Measurements from ENCODE around the gene HNF1A. TPM values are rescaled to one million over a fixed set of nuclear protein-coding genes. Genes with fewer than 3 reads are reported as not detected.

HNF1A gene
- total and polyA plus RNA-seq, 2 of the 13 experiments (the other 11 are each of a cell fraction or from before 2014, with no cell fraction given), result 13.4 to 34.7 TPM

DNA sequence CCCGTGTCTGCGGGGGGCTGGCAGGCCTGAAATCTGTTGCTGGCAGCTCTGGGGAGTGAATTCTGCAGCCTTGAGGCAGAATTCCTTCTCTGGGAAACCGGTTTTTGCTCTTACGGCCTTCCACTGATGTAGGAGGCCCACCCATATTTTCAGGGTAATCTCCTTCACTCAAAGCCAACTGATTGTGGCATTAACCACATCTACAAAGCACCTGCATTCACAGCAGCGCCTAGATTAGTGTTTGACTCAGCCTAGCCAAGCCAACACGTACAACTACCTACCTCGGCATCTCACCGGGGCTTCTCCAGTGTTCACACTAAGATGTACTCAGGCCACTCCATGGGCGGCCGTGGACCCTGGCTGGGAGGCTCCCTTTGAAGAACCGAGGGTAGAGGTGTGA lies 22.2 kb downstream of the HNF1A start (continued):
- TF ChIP-seq CSRNP1 (CRISPR knock-in tag; IDR thresholded peaks at IDR 0.05), result no peak

DNA sequence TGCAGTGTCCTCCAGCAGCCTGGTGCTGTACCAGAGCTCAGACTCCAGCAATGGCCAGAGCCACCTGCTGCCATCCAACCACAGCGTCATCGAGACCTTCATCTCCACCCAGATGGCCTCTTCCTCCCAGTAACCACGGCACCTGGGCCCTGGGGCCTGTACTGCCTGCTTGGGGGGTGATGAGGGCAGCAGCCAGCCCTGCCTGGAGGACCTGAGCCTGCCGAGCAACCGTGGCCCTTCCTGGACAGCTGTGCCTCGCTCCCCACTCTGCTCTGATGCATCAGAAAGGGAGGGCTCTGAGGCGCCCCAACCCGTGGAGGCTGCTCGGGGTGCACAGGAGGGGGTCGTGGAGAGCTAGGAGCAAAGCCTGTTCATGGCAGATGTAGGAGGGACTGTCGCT lies 22.7 kb downstream of the HNF1A start:
- H3K9ac ChIP-seq (ENCODE audit: insufficient read depth, low read depth, low read length), result no peak overlapping the region
- H3K27me3 ChIP-seq (ENCODE audit: control insufficient read depth in 1 of 2, insufficient read depth in 2 of 2, low read length in 2 of 2), result no peaks in the 10 kb centered on the region
- ChIA-PET CTCF (ENCODE audit: low intra/inter-chr PET ratio, low total read pairs) (no interaction called here), POLR2A (interaction anchor here (0.7 to 6.7 kb wide), 7 partner anchors 8 to 296 kb away, joined by 3 to 114 read pairs (median 12); partner anchors contain the start of genes C12orf43 and HNF1A)
- TF ChIP-seq AGO2 (optimal IDR thresholded peaks at IDR 0.05; ENCODE audit: low read depth, low read length), result peak; percentile 76
- TF ChIP-seq NFKBIZ (CRISPR knock-in tag; IDR thresholded peaks at IDR 0.05), result no peak
- TF ChIP-seq POLR2AphosphoS5 (IDR thresholded peaks at IDR 0.05; ENCODE audit: low read depth, low read length), result peak; percentile 12; the same call in 1 of the 2 replicates
- TF ChIP-seq RBFOX2 (IDR thresholded peaks at IDR 0.05; ENCODE audit: low read depth, low read length), result peak; percentile 67
- TF ChIP-seq, protein P1, sequence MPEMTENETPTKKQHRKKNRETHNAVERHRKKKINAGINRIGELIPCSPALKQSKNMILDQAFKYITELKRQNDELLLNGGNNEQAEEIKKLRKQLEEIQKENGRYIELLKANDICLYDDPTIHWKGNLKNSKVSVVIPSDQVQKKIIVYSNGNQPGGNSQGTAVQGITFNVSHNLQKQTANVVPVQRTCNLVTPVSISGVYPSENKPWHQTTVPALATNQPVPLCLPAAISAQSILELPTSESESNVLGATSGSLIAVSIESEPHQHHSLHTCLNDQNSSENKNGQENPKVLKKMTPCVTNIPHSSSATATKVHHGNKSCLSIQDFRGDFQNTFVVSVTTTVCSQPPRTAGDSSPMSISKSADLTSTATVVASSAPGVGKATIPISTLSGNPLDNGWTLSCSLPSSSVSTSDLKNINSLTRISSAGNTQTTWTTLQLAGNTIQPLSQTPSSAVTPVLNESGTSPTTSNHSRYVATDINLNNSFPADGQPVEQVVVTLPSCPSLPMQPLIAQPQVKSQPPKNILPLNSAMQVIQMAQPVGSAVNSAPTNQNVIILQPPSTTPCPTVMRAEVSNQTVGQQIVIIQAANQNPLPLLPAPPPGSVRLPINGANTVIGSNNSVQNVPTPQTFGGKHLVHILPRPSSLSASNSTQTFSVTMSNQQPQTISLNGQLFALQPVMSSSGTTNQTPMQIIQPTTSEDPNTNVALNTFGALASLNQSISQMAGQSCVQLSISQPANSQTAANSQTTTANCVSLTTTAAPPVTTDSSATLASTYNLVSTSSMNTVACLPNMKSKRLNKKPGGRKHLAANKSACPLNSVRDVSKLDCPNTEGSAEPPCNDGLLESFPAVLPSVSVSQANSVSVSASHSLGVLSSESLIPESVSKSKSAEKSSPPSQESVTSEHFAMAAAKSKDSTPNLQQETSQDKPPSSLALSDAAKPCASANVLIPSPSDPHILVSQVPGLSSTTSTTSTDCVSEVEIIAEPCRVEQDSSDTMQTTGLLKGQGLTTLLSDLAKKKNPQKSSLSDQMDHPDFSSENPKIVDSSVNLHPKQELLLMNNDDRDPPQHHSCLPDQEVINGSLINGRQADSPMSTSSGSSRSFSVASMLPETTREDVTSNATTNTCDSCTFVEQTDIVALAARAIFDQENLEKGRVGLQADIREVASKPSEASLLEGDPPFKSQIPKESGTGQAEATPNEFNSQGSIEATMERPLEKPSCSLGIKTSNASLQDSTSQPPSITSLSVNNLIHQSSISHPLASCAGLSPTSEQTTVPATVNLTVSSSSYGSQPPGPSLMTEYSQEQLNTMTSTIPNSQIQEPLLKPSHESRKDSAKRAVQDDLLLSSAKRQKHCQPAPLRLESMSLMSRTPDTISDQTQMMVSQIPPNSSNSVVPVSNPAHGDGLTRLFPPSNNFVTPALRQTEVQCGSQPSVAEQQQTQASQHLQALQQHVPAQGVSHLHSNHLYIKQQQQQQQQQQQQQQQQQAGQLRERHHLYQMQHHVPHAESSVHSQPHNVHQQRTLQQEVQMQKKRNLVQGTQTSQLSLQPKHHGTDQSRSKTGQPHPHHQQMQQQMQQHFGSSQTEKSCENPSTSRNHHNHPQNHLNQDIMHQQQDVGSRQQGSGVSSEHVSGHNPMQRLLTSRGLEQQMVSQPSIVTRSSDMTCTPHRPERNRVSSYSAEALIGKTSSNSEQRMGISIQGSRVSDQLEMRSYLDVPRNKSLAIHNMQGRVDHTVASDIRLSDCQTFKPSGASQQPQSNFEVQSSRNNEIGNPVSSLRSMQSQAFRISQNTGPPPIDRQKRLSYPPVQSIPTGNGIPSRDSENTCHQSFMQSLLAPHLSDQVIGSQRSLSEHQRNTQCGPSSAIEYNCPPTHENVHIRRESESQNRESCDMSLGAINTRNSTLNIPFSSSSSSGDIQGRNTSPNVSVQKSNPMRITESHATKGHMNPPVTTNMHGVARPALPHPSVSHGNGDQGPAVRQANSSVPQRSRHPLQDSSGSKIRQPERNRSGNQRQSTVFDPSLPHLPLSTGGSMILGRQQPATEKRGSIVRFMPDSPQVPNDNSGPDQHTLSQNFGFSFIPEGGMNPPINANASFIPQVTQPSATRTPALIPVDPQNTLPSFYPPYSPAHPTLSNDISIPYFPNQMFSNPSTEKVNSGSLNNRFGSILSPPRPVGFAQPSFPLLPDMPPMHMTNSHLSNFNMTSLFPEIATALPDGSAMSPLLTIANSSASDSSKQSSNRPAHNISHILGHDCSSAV (CRISPR knock-in tag; IDR thresholded peaks at IDR 0.05; ENCODE audit: borderline replicate concordance), result no peak
- peak; percentile 3; the same call in 1 of the 2 replicates for TF ChIP-seq POLR2G (IDR thresholded peaks at IDR 0.05; ENCODE audit: low read depth, low read length)
- peaks cover 46 to 90% of the 10 kb centered on the region in 2 experiments for H3K36me3 ChIP-seq (replicated peaks in 1 of 2; ENCODE audit: control insufficient read depth in 1 of 2, insufficient read depth in 2 of 2, low read length in 2 of 2)
- FAIRE-seq (no peak), ATAC-seq (peak; percentile 1; the same call in 2 of the 3 replicates), DNase-seq (ENCODE audit: low spot score) (no peak)
- BruUV-seq (replicated peaks), result no TSS peak
- no peaks in the 10 kb centered on the region for H3K79me2 ChIP-seq (ENCODE audit: insufficient read depth, low read length)
- peaks cover 16% of the 10 kb centered on the region; the same call in 1 of the 2 replicates for H3K4me1 ChIP-seq (ENCODE audit: insufficient read depth, low read length)
- H3K9me3 ChIP-seq (ENCODE audit: low read length), result no peaks in the 10 kb centered on the region
- H4K20me1 ChIP-seq (ENCODE audit: insufficient read depth, low read length), result 0 out of 2 replicates have a peak, but pooled peaks cover 3% of the 10 kb centered on the region
- H3K4me2 ChIP-seq (ENCODE audit: low read depth, low read length), result no peak overlapping the region
- intact Hi-C loops (cut with micrococcal nuclease; ENCODE audit: unreplicated experiment) (no loop called here), in situ Hi-C loops (cut with HindIII; ENCODE audit: extremely low pct_ligation_motif_present, low pct_unique_long_range_greater_than_20kb) (no loop called here)
- H2AFZ ChIP-seq (ENCODE audit: low read length), result no peak overlapping the region
- no peak overlapping the region for H3K4me3 ChIP-seq (replicated peaks in 1 of 3; ENCODE audit: insufficient read depth in 1 of 3, low read depth in 2 of 3, low read length in 3 of 3)
- no CpG with 5 or more reads among the region's 11 CpGs for WGBS (ENCODE audit: low lambda C conversion rate)
- no peak overlapping the region for H3K27ac ChIP-seq (ENCODE audit: extremely low read length, insufficient read depth, low read length)

Measured in HepG2 (cell line).